GM10248 (cell line): ENCODE data around the gene UNC13B.

Source experiments
- CTCF ChIA-PET: fragments of 300-600 bp; sonication (Branson Sonifier 250); formaldehyde crosslinking; extraction: SDS; loops from one replicate; lab custom pipeline; 2021; ENCODE audit warnings: antibody characterized with exemption; lab: Yijun Ruan, JAX
- POLR2A ChIA-PET: fragments of 350-650 bp; sonication (Branson Sonifier 250); formaldehyde crosslinking; extraction: SDS; loops from one replicate; lab custom pipeline; 2020; ENCODE audit warnings: antibody characterized with exemption; lab: Yijun Ruan, JAX
- DNase-seq: peaks from one replicate; pipeline ENCODE4 v3.0.0; 2012; ENCODE audit errors: extremely low spot score
- CTCF ChIP-seq: IDR thresholded peaks from 2 replicates; pipeline ENCODE4 v1.5.1; 2012; ENCODE audit warnings: mild to moderate bottlenecking, low read depth; ENCODE audit errors: extremely low read depth, missing control alignments, control extremely low read depth

UNC13B gene

GRCh38 chr9:35452481-35452880, 290.7 kb downstream of the UNC13B start:
- no peak for TF ChIP-seq CTCF
- ChIA-PET CTCF (interaction anchor here (1.0 to 1.6 kb wide), 3 partner anchors 9 to 15 kb away, joined by 4 to 5 read pairs (median 4); no protein-coding TSS in a partner anchor), POLR2A (no interaction called here)
- no peak for DNase-seq

DNA sequence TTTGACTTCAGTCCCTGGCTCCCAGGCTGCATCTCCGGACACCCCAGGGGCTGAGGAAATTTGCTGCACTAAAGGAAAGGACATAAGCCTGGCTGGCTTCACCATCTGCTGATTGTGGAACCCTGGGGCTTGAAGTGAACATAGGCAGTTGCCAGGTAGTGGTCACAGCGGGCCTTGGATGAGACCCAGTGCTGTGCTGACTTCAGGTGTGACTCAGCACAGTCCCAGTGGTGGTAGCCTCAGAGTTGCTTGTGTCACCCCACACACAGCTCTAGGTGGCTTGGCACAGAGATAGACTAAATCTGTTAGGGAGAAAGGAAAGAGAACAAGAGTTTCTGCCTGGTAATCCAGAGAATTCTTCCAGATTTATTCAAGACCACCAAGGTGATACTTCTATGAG, 292.0 kb downstream of the UNC13B start:
- POLR2A ChIA-PET, result no interaction called here
- no peak for DNase-seq
- no peak for TF ChIP-seq CTCF
- CTCF ChIA-PET, result no interaction called here
